ENCODE results near the gene TTC3. TPM values are rescaled to one million over a fixed set of nuclear protein-coding genes. Genes with fewer than 3 reads are reported as not detected.
"Not testable (repeated sequence)": the region's sequence is repeated elsewhere in the genome, so short reads cannot be mapped to it uniquely, and the experiment has no call there.

The TTC3 gene
- total and polyA plus RNA-seq, 5 donors from 2014 or later = 34.3 to 91.0 (median 59.4) TPM

GRCh38 chr21:37210799-37211198 lies 137.7 kb downstream of the TTC3 start:
- H3K36me3 Mint-ChIP-seq = no peaks in the 10 kb centered on the region
- no peaks in the 10 kb centered on the region for H3K36me3 ChIP-seq (ENCODE audit: control insufficient read depth, insufficient read depth, low read length)
- no peak overlapping the region for H3K4me3 ChIP-seq (ENCODE audit: low read depth, low read length)
- H3K9me3 ChIP-seq (ENCODE audit: control insufficient read depth in 2 of 2, low read length in 2 of 2) = peaks cover 0 to 3% of the 10 kb centered on the region in 2 experiments
- no peak overlapping the region for H3K4me3 Mint-ChIP-seq
- ATAC-seq (ENCODE audit: low read depth in 2 of 2) (no peak), DNase-seq (no peak)
- peaks cover 0 to 9% (median 4%) of the 10 kb centered on the region in 4 donors for H3K4me1 Mint-ChIP-seq
- no peaks in the 10 kb centered on the region for H3K4me1 ChIP-seq (ENCODE audit: control insufficient read depth, insufficient read depth, low read length, poor library complexity, severe bottlenecking)
- no peak overlapping the region for H3K27ac Mint-ChIP-seq
- no peak overlapping the region for H3K27ac ChIP-seq (ENCODE audit: insufficient read depth, low read length, poor library complexity, severe bottlenecking)
- H3K27me3 Mint-ChIP-seq = peaks cover 10% of the 10 kb centered on the region
- H3K27me3 ChIP-seq (ENCODE audit: control insufficient read depth, insufficient read depth, low read length) = no peaks in the 10 kb centered on the region
- peaks cover 0 to 9% (median 0%) of the 10 kb centered on the region in 7 donors for H3K9me3 Mint-ChIP-seq

- Histone ChIP-seq H3K27ac (ENCODE audit: insufficient read depth, low read length, poor library complexity, severe bottlenecking) (no peak overlapping the region), H3K27me3 (ENCODE audit: control insufficient read depth, insufficient read depth, low read length) (no peaks in the 10 kb centered on the region), H3K9me3 (ENCODE audit: control insufficient read depth in 2 of 2, low read length in 2 of 2) (peaks cover 0 to 3% of the 10 kb centered on the region in 2 experiments), H3K4me1 (ENCODE audit: control insufficient read depth, insufficient read depth, low read length, poor library complexity, severe bottlenecking) (peaks cover 4% of the 10 kb centered on the region), H3K36me3 (ENCODE audit: control insufficient read depth, insufficient read depth, low read length) (no peaks in the 10 kb centered on the region), H3K4me3 (ENCODE audit: low read depth, low read length) (no peak overlapping the region)
- Mint-ChIP-seq H3K36me3 (no peaks in the 10 kb centered on the region), H3K27me3 (peaks cover 10% of the 10 kb centered on the region), H3K4me1 (peaks cover under 1 to 6% (median 3%) of the 10 kb centered on the region in 4 donors), H3K9me3 (peaks cover 0 to 9% (median 1%) of the 10 kb centered on the region in 7 donors), H3K27ac (no peak overlapping the region), H3K4me3 (no peak overlapping the region)
- DNase-seq (no peak), ATAC-seq (ENCODE audit: low read depth in 2 of 2) (no peak)
These were observed 141.9 kb downstream of the TTC3 start for GRCh38 chr21:37214952-37215351.

GRCh38 chr21:37219761-37220432 lies 146.8 kb downstream of the TTC3 start:
- Mint-ChIP-seq H3K27me3 (peaks cover 4% of the 10 kb centered on the region), H3K9me3 (peaks cover 0 to 1% (median 0%) of the 10 kb centered on the region in 7 donors), H3K27ac (peak overlapping the region; percentile 90 to 95 (median 94)), H3K4me3 (peak overlapping the region; percentile 85 to 96 (median 92)), H3K36me3 (peaks cover 4% of the 10 kb centered on the region), H3K4me1 (peaks cover 10 to 39% (median 23%) of the 10 kb centered on the region in 4 donors)
- H3K27ac ChIP-seq (ENCODE audit: insufficient read depth, low read length, poor library complexity, severe bottlenecking) = peak overlapping the region; percentile 81
- H3K4me3 ChIP-seq (ENCODE audit: low read depth, low read length) = peak overlapping the region; percentile 86
- DNase-seq (peak in 2 of 3 donors; percentile 30 to 41), ATAC-seq (ENCODE audit: low read depth in 2 of 2) (no peak)
- H3K9me3 ChIP-seq (ENCODE audit: control insufficient read depth in 2 of 2, low read length in 2 of 2) = no peaks in the 10 kb centered on the region
- peaks cover 9% of the 10 kb centered on the region for H3K36me3 ChIP-seq (ENCODE audit: control insufficient read depth, insufficient read depth, low read length)
- H3K27me3 ChIP-seq (ENCODE audit: control insufficient read depth, insufficient read depth, low read length) = no peaks in the 10 kb centered on the region
- peaks cover 25% of the 10 kb centered on the region for H3K4me1 ChIP-seq (ENCODE audit: control insufficient read depth, insufficient read depth, low read length, poor library complexity, severe bottlenecking)

GRCh38 chr21:37220433-37220980 lies 147.5 kb downstream of the TTC3 start:
- Mint-ChIP-seq H3K9me3 (peaks cover 0 to 1% (median 0%) of the 10 kb centered on the region in 7 donors), H3K36me3 (peaks cover 9% of the 10 kb centered on the region), H3K27me3 (peaks cover 4% of the 10 kb centered on the region), H3K27ac (peak overlapping the region; percentile 90 to 95 (median 94)), H3K4me1 (peaks cover 12 to 45% (median 27%) of the 10 kb centered on the region in 4 donors), H3K4me3 (peak overlapping the region; percentile 85 to 96 (median 92))
- peak; percentile 18 to 25 for ATAC-seq (ENCODE audit: low read depth in 2 of 2)
- Histone ChIP-seq H3K27ac (ENCODE audit: insufficient read depth, low read length, poor library complexity, severe bottlenecking) (peak overlapping the region; percentile 81), H3K36me3 (ENCODE audit: control insufficient read depth, insufficient read depth, low read length) (peaks cover 15% of the 10 kb centered on the region), H3K4me3 (ENCODE audit: low read depth, low read length) (peak overlapping the region; percentile 86), H3K27me3 (ENCODE audit: control insufficient read depth, insufficient read depth, low read length) (no peaks in the 10 kb centered on the region), H3K4me1 (ENCODE audit: control insufficient read depth, insufficient read depth, low read length, poor library complexity, severe bottlenecking) (peaks cover 31% of the 10 kb centered on the region), H3K9me3 (ENCODE audit: control insufficient read depth in 2 of 2, low read length in 2 of 2) (no peaks in the 10 kb centered on the region)
- peak; percentile 32 to 67 (median 34) for DNase-seq

GRCh38 chr21:37220981-37221664 lies 148.1 kb downstream of the TTC3 start:
- Mint-ChIP-seq H3K9me3 (peaks cover 0 to 1% (median 0%) of the 10 kb centered on the region in 7 donors), H3K4me3 (peak overlapping the region; percentile 85 to 96 (median 92)), H3K4me1 (peaks cover 12 to 51% (median 31%) of the 10 kb centered on the region in 4 donors), H3K27me3 (peaks cover 4% of the 10 kb centered on the region), H3K27ac (peak overlapping the region; percentile 90 to 94 (median 93)), H3K36me3 (peaks cover 10% of the 10 kb centered on the region)
- Histone ChIP-seq H3K27me3 (ENCODE audit: control insufficient read depth, insufficient read depth, low read length) (no peaks in the 10 kb centered on the region), H3K4me1 (ENCODE audit: control insufficient read depth, insufficient read depth, low read length, poor library complexity, severe bottlenecking) (peaks cover 36% of the 10 kb centered on the region), H3K4me3 (ENCODE audit: low read depth, low read length) (peak overlapping the region; percentile 86), H3K9me3 (ENCODE audit: control insufficient read depth in 2 of 2, low read length in 2 of 2) (no peaks in the 10 kb centered on the region), H3K27ac (ENCODE audit: insufficient read depth, low read length, poor library complexity, severe bottlenecking) (peak overlapping the region; percentile 81), H3K36me3 (ENCODE audit: control insufficient read depth, insufficient read depth, low read length) (peaks cover 21% of the 10 kb centered on the region)
- ATAC-seq (ENCODE audit: low read depth in 2 of 2) (peak; percentile 87 to 88), DNase-seq (peak; percentile 87 to 95 (median 88))

GRCh38 chr21:37222248-37222647 lies 149.2 kb downstream of the TTC3 start:
- H3K9me3 Mint-ChIP-seq = not testable (repeated sequence)
- peaks cover 16% of the 10 kb centered on the region for H3K36me3 Mint-ChIP-seq

GRCh38 chr21:37223804-37224345 lies 150.8 kb downstream of the TTC3 start:
- H3K36me3 ChIP-seq (ENCODE audit: control insufficient read depth, insufficient read depth, low read length) = peaks cover 46% of the 10 kb centered on the region
- no peak for DNase-seq
- Mint-ChIP-seq H3K27ac (peak overlapping the region in 2 of 3 donors; percentile 37 to 46), H3K9me3 (no peaks in the 10 kb centered on the region), H3K4me1 (peaks cover 12 to 54% (median 33%) of the 10 kb centered on the region in 4 donors), H3K27me3 (no peaks in the 10 kb centered on the region), H3K4me3 (no peak overlapping the region), H3K36me3 (peaks cover 24% of the 10 kb centered on the region)
- no peak overlapping the region for H3K4me3 ChIP-seq (ENCODE audit: low read depth, low read length)
- H3K9me3 ChIP-seq (ENCODE audit: control insufficient read depth in 2 of 2, low read length in 2 of 2) = no peaks in the 10 kb centered on the region
- ATAC-seq (ENCODE audit: low read depth in 2 of 2) = no peak
- no peak overlapping the region for H3K27ac ChIP-seq (ENCODE audit: insufficient read depth, low read length, poor library complexity, severe bottlenecking)
- peaks cover 36% of the 10 kb centered on the region for H3K4me1 ChIP-seq (ENCODE audit: control insufficient read depth, insufficient read depth, low read length, poor library complexity, severe bottlenecking)
- H3K27me3 ChIP-seq (ENCODE audit: control insufficient read depth, insufficient read depth, low read length) = no peaks in the 10 kb centered on the region

More at GRCh38 chr21:37222248-37222647, 149.2 kb downstream of the TTC3 start:
- peaks cover 36% of the 10 kb centered on the region for H3K4me1 ChIP-seq (ENCODE audit: control insufficient read depth, insufficient read depth, low read length, poor library complexity, severe bottlenecking)
- H3K27ac Mint-ChIP-seq = peak overlapping the region in 1 of 3 donors; percentile 36
- not testable (repeated sequence) for DNase-seq; H3K27ac ChIP-seq (ENCODE audit: insufficient read depth, low read length, poor library complexity, severe bottlenecking); H3K4me3 ChIP-seq (ENCODE audit: low read depth, low read length); H3K27me3 Mint-ChIP-seq; H3K27me3 ChIP-seq (ENCODE audit: control insufficient read depth, insufficient read depth, low read length); H3K9me3 ChIP-seq (ENCODE audit: control insufficient read depth in 2 of 2, low read length in 2 of 2); ATAC-seq (ENCODE audit: low read depth in 2 of 2)
- H3K4me3 Mint-ChIP-seq = peak overlapping the region; percentile 24 to 76 (median 58)
- peaks cover 12 to 54% (median 33%) of the 10 kb centered on the region in 4 donors for H3K4me1 Mint-ChIP-seq
- H3K36me3 ChIP-seq (ENCODE audit: control insufficient read depth, insufficient read depth, low read length) = peaks cover 32% of the 10 kb centered on the region
